GM18909 (cell line): Measurements from ENCODE around the gene UBE2M.
"Not testable (repeated sequence)": the region's sequence is repeated elsewhere in the genome, so short reads cannot be mapped to it uniquely, and the experiment has no call there.

Experiments
- ATAC-seq: cut with Tn5 transposase; IDR thresholded peaks from one replicate; pipeline ENCODE4 v1.9.1; 2021; ENCODE audit warnings: mild to moderate bottlenecking; ENCODE audit not compliant: unreplicated experiment, poor library complexity

Gene UBE2M

DNA sequence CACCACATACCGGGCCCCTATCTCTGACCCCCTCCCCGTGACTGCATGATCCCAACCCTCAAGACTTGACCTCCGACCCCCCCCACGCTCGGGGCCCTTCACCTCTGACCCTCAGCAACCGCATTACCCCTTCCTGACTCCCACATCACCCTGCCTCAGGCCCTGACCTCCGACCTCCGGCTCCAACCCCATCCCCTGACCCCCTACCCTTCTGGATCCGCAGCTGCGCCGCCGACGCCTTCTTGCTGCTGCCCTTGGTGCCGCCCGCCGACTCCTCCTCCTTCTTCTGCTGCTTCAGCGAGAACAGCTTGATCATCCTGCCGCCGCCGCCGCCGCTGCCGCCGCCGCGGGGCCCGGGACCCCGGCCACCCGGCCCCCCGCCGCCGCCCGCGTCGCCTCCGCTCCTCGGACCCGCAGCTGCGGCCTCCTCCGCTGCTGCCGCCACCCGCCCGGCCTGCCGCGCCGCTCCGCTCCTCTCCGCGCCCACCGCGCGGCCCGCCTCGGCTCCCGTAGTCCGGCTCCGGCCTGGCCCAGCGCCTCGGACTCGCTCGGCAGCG is at the start of gene UBE2M:
TSS of gene UBE2M (minus strand) at position 546 of the 557 bp plus-strand sequence. CDS start at position 316, 230 bp downstream.
- peak; percentile 0 for ATAC-seq

- not testable (repeated sequence) for ATAC-seq
Observed at GRCh38 chr19:58607213-58607612, 48.8 kb upstream of the UBE2M start.

- not testable (repeated sequence) for ATAC-seq
Observed at GRCh38 chr19:58606251-58606896, 48.0 kb upstream of the UBE2M start.

GRCh38 chr19:58586133-58586765 is 27.8 kb upstream of the UBE2M start:
- no peak for ATAC-seq

- no peak for ATAC-seq
Observed at GRCh38 chr19:58585442-58586132, 27.2 kb upstream of the UBE2M start.

GRCh38 chr19:58584498-58585441 is 26.4 kb upstream of the UBE2M start:
- ATAC-seq, result no peak

GRCh38 chr19:58582985-58583384 is 24.6 kb upstream of the UBE2M start:
- no peak for ATAC-seq

GRCh38 chr19:58581227-58582141 is 23.1 kb upstream of the UBE2M start:
- peak; percentile 42 for ATAC-seq

GRCh38 chr19:58579473-58580142 is 21.2 kb upstream of the UBE2M start:
- no peak for ATAC-seq

DNA sequence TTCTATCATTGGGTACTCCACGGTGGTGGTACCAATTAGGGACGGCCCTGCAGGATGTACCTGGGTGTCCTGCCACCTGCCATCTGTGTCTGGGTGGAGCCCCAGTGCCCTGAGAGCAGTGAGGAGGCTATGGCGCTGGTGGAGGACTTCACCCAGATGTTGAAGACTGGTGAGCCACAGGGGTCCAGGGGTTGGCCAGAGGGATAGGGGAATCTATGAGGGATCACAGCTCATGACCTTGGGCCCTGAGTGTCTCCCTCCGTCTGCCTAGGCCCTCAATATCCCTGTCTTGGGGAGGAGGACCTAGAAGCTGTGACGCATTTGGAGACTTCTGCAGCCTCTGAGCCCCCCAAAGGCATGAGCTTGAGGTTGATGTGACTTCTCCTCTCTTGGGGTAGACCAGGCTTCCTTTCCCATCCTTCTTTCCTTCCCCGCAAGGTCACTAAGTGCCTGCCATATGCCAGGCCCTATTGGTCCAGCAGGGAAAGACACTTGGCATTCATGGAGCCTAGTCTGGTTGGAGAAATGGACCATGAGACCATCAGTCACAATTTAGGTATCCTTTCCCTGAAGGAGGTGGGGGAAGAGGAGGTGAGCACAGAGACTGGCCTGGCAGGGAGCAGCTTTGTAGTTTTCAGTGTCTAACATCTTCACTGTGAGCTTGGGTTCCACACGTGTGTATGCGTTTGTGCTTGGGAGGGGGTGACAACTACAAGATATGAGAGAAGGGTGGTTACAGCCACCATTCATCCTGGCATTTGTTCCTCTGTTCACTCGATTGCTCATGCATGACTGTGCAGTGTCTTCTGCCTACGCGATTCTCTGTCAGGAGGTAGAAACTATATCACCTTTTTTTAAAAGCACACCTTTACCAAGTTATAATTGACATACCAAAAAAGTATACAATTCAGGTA is 19.9 kb upstream of the UBE2M start:
- no peak for ATAC-seq

DNA sequence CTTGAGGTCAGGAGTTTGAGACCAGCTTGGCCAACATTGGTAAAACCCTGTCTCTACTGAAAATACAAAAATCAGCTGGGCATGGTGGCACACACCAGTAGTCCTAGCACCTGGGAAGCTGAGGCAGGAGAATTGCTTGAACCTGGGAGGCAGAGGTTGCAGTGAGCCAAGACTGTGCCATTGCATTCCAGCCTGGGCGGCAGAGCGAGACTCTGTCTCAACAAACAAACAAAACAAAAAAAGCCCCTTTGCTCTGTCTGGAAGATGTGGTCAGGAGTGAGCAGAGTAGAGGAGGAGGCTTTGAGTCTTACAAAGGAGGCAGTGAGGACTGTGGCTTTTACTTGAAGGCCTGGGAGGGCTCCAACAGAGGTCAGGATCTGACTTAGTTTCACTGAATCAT is 19.2 kb upstream of the UBE2M start:
- ATAC-seq, result not testable (repeated sequence)

DNA sequence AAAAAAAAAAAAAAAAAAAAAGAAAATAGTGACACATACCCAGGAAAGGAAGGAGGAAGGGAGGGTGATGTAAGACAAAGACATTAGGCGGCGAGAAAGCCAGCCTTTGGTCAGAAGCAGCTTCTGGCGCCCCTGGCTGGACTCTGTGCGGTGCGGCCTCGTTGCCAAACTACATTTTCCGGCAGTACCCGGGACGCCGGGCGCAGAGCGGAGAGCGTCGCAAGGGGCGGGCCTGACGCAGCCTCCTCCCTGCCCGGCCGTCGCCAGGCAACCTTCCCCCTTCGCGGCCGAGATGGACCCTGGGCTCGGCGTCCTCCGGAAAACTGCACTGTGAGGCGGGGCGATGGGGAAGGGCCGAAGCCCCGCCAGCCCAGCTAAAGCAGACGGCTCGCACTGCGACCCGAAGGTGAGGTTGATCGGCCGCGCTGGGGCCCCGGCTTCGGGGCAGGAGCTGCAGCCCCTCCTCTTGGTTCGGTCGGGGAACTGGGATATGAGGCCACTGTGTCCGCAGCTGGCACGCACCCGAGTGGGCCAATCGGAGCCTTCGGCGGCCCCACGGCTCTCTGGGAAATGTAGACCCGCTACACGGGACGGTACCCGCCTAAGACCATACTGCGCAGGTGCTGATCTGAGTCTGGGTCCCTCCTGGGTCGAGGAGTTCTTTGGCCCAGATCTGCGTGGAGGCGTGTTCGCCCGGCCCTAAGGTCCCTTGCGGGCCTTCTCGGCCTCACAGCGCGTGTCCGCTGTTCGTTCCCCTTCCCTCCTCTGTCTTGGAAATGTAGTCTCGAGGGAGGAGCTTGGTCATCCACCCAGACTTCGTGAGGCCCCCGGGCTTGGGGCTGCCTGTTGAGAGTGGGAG is 17.0 kb upstream of the UBE2M start:
- peak; percentile 43 for ATAC-seq

GRCh38 chr19:58573658-58574164 is 15.3 kb upstream of the UBE2M start:
- ATAC-seq, result no peak

DNA sequence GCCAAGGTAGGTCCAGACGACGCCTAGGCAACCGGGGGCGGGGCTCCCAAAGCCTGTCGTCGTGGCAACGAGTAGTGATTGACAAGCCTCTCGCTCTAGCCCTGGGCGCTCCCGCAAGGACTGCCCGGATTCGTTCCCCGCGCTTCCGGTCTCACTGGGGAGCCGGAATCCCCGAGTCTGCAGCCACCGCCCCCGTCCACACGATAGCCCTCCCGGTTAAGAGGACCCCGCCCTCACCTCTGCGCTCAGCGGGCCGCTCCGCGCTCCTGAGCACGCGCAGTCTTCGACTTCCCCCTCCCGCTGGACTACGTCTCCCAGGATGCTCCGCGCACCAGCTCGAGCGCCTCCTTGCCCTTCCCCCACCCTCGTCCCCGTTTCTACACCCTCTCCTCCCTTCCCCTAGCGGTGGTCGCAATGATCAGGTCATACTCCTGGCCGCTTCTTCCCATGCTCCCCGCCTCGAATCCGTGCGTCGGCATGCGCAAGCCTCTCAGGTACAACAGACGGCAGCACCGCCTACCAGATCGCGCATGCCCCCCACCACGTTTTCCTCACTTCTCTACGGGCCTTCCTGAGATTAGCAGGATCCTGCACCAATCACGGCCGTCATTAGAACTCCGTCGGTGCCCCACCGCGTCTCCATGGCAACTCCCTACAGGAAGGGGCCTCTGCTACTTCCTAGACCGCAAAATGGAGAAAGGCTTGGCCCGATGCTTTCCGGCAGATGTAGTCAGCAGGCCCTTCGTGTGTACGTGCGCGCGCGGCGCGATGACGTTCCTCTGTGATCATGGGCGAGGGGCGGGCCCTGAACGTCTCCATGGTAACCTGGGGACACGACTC is 14.6 kb upstream of the UBE2M start, which contains the start of gene MZF1:
TSS of gene MZF1 (minus strand) at position 518 of the 840 bp plus-strand sequence. CDS start 1,946 bp downstream, outside the sequence.
- ATAC-seq, result peak; percentile 60
